ENCODE results near the gene VPS33A.

The VPS33A gene

GRCh38 chr12:122183588-122183940, 82.7 kb downstream of the VPS33A start:
- no peak for DNase-seq (ENCODE audit: low read depth, low spot score)

DNA sequence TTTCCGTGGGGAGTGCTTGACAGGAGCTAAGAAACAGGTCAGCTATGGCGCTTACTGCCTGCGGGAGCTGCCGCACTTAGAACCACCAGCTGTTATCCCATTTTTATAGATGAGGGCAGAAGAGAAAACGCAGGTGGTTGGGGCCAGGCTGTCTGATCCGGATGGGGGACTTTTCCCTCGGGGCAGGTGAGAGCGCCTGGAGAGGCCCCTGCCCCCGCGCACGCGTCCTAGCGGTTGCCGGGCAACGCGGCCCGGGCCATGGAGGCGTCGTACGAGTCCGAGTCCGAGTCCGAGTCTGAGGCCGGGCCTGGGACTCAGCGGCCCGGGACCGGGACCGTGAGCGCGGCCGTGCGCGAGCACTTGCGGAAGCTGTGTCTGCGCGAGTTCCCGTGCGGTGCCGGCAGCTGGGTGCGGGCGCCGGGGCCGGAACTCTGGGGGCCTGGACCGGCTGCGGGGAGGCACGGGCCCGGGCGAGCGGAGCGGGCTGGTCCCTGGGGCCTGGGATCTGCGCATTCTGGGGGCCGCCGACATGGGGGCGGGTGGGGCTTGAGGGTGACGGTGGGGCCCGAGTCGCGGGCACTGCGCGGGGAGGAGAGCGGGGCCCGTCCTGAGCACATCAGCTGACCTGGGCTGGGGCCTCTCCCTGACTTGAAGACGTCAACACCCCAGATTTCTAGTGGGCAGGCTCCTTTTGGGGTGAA, 83.3 kb downstream of the VPS33A start, which contains the start of gene LRRC43:
Gene LRRC43, plus strand, starts transcription at position 237 of the 701 bp plus-strand sequence. Its CDS starts 22 bp downstream, at position 259.
- peak; percentile 82 for DNase-seq (ENCODE audit: low read depth, low spot score)

Data from ELF-1 (cell line).